NCI-H345 treated with DMSO at 0.1 percent for 48 hours (cell line): ENCODE measurements around the gene R3HDM2.
"Not testable (repeated sequence)": the region's sequence is repeated elsewhere in the genome, so short reads cannot be mapped to it uniquely, and the experiment has no call there.

Source experiments
- DNase-seq: peaks from one replicate; lab custom pipeline; 2025; ENCODE audit not compliant: unreplicated experiment; lab: John Stamatoyannopoulos, UW

Gene R3HDM2

GRCh38 chr12:57429473-57430111 lies 1.3 kb downstream of the R3HDM2 start:
- DNase-seq: no peak

- DNase-seq: no peak
Measured at GRCh38 chr12:57428965-57429364, 1.9 kb downstream of the R3HDM2 start.

- not testable (repeated sequence) for DNase-seq
Measured at GRCh38 chr12:57426948-57427347, 3.9 kb downstream of the R3HDM2 start.

DNA sequence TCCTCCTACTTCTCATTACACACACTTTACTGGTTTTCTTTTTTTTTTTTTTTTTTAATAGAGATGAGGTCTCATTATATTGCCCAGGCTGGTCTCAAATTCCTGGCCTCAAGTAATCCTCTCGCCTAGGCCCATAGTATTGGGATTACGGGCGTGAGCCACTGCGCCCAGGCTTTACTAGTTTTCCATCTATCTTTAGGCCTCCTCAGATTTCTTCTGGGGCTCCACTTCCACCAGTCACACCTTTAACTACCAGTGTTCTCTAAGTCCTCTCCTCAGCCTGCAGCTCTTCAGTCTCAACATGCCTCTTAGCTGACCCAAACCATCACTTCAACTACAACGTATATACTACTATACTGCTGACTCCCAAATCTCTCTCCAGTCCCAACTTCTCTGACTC lies 10.4 kb downstream of the R3HDM2 start:
- no peak for DNase-seq

DNA sequence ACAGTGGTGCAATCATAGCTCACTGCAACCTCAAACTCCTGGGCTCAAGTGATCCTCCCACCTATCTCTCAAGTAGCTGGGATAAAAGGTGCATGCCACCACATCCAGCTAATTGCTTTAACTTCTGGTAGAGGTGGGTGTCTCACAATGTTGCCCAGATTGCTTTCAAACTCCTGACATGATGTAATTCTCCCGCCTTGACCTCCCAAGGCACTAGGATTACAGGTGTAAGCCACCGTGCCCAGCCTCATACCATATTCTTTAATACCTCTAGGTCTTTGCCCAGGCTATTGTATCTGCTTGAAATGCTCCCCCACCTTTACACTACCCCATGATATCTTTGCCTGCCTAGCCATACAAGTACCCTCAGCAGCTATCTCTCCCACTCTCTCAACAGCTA lies 11.3 kb downstream of the R3HDM2 start:
- no peak for DNase-seq

GRCh38 chr12:57418255-57418654 lies 12.6 kb downstream of the R3HDM2 start:
- DNase-seq: no peak

DNA sequence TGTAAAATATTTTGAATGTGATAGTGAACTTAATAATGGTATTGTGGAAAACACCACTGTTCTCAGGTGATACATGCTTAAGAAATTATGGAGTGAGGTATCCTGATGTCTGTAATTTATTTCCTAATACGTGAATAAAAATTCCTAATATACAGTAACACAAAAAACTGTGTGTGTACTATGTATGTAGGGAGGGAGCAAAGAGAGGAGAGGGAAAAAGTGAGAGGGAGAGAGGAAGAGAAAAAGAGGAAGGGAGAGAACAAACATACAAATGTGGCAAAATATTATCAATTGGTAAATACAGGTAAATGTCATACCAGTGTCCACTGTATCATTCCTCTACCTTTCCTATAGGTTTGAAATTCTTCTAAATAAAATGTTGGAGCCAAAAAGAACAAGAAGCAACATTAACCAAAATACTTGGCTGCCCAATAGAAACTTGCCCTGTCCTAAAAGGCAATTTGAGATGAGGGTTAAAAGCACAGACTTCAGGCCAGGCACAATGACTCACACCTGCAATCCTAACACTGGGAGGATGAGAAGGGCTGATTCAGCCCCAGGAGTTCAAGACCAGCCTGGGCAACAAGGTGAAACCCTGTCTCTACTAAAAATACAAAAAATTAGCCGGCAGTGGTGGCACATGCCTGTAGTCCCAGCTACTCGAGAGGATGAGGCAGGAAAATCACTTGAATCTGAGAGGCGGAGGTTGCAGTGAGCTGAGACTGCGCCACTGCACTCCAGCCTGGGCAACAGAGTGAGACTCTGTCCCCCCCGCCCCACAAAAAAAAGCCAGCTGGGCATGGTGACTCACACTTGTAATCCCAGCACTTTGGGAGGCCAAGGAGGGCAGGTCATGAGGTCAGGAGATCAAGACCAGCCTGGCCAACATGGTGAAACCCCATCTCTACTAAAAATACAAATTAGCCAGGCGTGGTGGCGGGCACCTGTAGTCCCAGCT lies 14.5 kb downstream of the R3HDM2 start:
- DNase-seq: no peak

- no peak for DNase-seq
Measured at GRCh38 chr12:57415088-57415487, 15.8 kb downstream of the R3HDM2 start.

GRCh38 chr12:57414160-57414559 lies 16.7 kb downstream of the R3HDM2 start:
- not testable (repeated sequence) for DNase-seq

DNA sequence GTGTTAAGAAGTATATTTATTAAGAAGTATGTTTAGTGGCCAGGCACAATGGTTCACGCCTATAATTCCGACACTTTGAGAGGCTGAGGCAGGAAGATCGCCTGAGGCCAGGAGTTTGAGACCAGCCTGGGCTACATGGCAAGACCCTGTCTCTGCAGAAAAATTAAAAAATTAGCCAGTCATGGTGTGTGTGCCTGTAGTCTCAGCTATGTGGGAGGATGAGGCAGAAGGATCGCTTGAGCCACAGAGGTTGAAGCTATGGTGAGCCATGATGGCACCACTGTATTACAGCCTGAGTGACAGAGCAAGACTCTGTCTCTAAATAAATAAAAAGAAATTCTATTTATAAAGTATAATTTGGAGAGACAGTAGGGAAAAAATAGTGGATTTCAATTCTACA lies 20.3 kb downstream of the R3HDM2 start:
- no peak for DNase-seq

GRCh38 chr12:57404966-57405640 lies 25.7 kb downstream of the R3HDM2 start:
- DNase-seq: no peak

DNA sequence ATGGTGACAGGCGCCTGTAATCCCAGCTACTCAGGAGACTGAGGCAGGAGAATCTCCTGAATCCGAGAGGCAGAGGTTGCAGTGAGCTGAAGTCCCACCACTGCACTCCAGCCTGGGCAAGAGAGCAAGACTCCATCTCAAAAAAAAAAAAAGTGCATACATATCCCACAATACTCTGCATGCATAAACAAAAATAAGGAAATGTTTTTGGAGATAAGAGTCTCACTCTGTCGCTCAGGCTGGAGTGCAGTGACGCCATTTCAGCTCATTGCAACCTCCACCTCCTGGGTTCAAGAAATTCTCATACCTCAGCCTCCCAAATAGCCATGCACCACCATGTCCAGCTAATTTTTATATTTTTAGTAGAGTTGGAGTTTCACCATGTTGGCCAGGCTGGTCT lies 28.7 kb downstream of the R3HDM2 start:
- DNase-seq: not testable (repeated sequence)

DNA sequence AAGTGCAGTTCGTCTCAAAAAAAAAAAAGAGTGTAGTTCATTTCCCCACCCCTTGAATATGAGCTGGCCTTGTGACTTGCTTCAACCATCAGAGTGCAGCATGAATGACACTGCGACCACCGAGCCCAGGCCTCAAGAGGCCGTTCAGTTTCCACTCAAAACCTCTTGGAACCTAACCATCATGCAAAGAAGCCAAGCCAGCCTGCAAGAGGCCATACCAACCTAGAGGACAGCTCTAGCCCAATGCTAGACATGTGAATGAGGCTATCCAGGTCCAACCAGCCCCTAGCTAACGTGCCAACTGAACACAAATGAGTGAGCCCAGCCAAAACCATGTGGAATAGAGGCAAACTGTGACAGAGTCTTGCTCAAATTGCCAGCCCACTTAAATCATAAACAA lies 29.7 kb downstream of the R3HDM2 start:
- DNase-seq: no peak

- DNase-seq: not testable (repeated sequence)
Measured at GRCh38 chr12:57399718-57400463, 31.0 kb downstream of the R3HDM2 start.

DNA sequence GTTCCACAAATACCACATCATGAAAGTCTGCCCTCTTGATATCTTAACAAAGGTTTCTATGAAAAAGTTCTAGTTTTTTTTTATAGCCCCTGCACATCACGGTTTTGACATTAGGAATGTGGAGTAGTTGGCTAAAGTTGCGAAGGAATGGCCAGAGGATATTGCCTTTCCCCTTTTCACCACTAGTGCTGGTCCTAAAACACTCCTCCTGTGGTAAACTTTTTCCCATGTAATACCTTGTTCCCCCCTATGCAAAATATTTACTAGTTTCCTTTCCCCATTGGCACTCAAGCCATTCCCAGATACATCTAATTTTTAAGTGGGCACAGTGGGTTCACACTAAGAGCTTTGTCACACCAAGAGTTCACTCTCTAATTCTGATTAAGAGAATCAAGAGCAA lies 33.4 kb downstream of the R3HDM2 start:
- no peak for DNase-seq

- DNase-seq: no peak
Measured at GRCh38 chr12:57395121-57395520, 35.7 kb downstream of the R3HDM2 start.

GRCh38 chr12:57390174-57390573 lies 40.7 kb downstream of the R3HDM2 start:
- DNase-seq: no peak

DNA sequence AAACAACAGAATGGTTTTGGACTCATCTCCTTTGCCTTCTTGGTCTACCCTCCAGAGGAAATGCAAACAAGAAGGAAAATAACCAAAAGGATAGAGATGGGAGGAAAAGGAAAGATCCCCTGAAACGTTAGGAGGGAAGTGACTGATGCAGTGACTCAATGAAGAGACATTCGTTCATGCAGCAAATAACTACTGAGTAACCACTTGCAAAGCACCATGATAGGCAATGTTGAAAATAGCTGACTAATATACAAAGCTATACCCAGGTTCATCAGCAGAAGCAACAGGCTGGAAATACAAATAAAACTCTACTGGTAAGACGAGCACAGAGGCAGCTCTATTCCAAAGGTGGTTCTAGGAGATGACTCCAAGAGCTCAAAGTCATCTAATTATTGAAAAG lies 41.8 kb downstream of the R3HDM2 start:
- no peak for DNase-seq

- DNase-seq: no peak
Measured at GRCh38 chr12:57388425-57388824, 42.4 kb downstream of the R3HDM2 start.

- no peak for DNase-seq
Measured at GRCh38 chr12:57386187-57386720, 44.6 kb downstream of the R3HDM2 start.

- no peak for DNase-seq
Measured at GRCh38 chr12:57385586-57385985, 45.3 kb downstream of the R3HDM2 start.
